H1 (cell line): ENCODE measurements around the gene ASXL3. TPM values are rescaled to one million over a fixed set of nuclear protein-coding genes. Genes with fewer than 3 reads are reported as not detected.

Source experiments
- polyA plus RNA-seq, 7 experiments: library from polyadenylated mRNA; depleted of rRNA in 3 of 7; stranded (reverse) in 5 of 7; unstranded in 2 of 7; fragments of >200 nt in 5 of 7; fragments of 200-250 nt in 2 of 7; gene quantifications; 1 replicate in 5 of 7; 2 replicates in 1 of 7; 4 replicates in 1 of 7; pipeline versions ENCODE4 v1.2.1 to v1.2.3, GENCODE V29; 2011 to 2013; ENCODE audit warnings: missing spikeins in 2 of 7, mixed read lengths in 2 of 7
- total RNA-seq: library from RNA; stranded (reverse); fragmentation: NEBNext Ultra II Directional; extraction: Animal tissue kit (Norgen Biotek cat#: 25700); gene quantifications from 2 replicates; pipeline ENCODE4 v1.2.1, GENCODE V29; 2021
- TF ChIP-seq, protein P1 (sequence below): IDR thresholded peaks from 2 replicates; pipeline ENCODE4 v1.6.1; 2012; ENCODE audit warnings: inconsistent platforms

Gene ASXL3
- total and polyA plus RNA-seq, 2 of the 8 experiments (the other 6 are each of a cell fraction or from before 2014, with no cell fraction given): 0.08 to 1.3 TPM

DNA sequence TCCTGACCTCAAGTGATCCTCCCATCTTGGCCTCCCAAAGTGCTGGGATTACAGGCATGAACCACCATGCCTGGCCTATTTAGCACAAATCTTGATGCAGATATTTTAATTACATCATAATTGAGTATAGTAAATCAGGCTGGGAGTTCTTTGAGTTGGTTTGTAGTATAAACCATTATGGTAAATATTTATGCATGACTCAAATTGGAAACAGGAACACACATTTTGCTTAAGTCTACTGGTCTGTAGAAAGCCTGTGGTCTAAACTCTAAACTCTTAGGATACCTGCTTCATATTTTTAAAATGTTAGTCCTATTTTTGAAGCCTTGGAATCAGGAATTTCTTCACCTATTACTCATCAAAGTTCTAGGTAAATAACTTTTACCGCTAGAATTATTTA lies 16.8 kb downstream of the ASXL3 start (continued):
- TF ChIP-seq, protein P1, sequence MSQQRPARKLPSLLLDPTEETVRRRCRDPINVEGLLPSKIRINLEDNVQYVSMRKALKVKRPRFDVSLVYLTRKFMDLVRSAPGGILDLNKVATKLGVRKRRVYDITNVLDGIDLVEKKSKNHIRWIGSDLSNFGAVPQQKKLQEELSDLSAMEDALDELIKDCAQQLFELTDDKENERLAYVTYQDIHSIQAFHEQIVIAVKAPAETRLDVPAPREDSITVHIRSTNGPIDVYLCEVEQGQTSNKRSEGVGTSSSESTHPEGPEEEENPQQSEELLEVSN: no peak
- TF ChIP-seq, all 59 proteins: peak for 0
